ENCODE measurements around the gene MAP1LC3C.

Gene MAP1LC3C

DNA sequence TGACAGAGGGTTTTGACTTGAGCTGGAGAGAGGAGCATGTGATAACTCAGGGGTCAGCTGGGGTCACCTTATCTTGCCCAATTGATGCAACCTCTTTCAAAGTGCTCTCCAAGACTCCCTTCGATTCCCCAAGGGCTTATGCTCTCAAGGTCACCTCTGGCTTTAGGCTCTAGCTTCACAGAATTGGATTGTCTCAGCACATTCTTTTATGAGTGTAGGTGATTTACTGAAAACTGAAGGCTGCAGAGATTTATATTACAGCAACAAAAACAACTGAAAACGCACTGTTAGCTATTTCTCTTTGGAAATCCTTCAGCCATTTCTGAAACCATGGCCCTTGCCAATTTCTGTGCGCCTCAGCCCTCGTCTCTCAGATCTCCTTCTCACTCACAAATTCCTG lies 34.5 kb upstream of the MAP1LC3C start:
- peaks cover 2% of the 10 kb centered on the region for H3K27me3 ChIP-seq (ENCODE audit: insufficient read depth, poor library complexity, severe bottlenecking)

DNA sequence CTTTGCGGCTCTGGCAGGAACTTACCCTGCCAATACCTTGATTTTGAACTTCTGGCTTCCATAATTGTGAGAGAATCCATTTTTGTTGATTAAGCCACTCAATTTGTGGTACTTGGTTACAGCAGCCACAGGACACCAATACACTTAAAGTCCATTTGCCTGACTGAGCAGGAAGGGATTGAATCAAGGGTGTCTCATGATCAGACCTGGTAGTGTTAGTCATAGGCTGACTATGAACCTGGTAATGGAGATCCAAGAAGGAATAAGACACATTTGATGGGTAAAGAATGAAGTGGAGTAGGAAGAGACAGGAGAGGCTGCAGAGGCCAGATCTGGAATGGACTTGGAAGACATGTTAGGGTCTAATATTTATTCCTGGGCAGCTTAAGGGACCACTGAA lies 31.2 kb upstream of the MAP1LC3C start:
- Histone ChIP-seq H3K4me3 (replicated peaks; ENCODE audit: insufficient read depth, low read length) (no peak overlapping the region), H3K27me3 (ENCODE audit: insufficient read depth, poor library complexity, severe bottlenecking) (no peaks in the 10 kb centered on the region), H3K27ac (replicated peaks) (no peak overlapping the region)
- no peak for DNase-seq (ENCODE audit: low read depth in 1 of 2, low spot score in 1 of 2)
- TF ChIP-seq, protein P1, sequence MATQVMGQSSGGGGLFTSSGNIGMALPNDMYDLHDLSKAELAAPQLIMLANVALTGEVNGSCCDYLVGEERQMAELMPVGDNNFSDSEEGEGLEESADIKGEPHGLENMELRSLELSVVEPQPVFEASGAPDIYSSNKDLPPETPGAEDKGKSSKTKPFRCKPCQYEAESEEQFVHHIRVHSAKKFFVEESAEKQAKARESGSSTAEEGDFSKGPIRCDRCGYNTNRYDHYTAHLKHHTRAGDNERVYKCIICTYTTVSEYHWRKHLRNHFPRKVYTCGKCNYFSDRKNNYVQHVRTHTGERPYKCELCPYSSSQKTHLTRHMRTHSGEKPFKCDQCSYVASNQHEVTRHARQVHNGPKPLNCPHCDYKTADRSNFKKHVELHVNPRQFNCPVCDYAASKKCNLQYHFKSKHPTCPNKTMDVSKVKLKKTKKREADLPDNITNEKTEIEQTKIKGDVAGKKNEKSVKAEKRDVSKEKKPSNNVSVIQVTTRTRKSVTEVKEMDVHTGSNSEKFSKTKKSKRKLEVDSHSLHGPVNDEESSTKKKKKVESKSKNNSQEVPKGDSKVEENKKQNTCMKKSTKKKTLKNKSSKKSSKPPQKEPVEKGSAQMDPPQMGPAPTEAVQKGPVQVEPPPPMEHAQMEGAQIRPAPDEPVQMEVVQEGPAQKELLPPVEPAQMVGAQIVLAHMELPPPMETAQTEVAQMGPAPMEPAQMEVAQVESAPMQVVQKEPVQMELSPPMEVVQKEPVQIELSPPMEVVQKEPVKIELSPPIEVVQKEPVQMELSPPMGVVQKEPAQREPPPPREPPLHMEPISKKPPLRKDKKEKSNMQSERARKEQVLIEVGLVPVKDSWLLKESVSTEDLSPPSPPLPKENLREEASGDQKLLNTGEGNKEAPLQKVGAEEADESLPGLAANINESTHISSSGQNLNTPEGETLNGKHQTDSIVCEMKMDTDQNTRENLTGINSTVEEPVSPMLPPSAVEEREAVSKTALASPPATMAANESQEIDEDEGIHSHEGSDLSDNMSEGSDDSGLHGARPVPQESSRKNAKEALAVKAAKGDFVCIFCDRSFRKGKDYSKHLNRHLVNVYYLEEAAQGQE (IDR thresholded peaks at IDR 0.05; ENCODE audit: insufficient replicate concordance, low read depth): no peak
- no peak for TF ChIP-seq CTCF (IDR thresholded peaks at IDR 0.05; ENCODE audit: insufficient read depth, low read length)
- TF ChIP-seq SPI1 (IDR thresholded peaks at IDR 0.05; ENCODE audit: borderline replicate concordance, low read depth): no peak
- no peak for TF ChIP-seq POLR2AphosphoS5 (IDR thresholded peaks at IDR 0.05; ENCODE audit: low read depth)
- TF ChIP-seq GABPA (IDR thresholded peaks at IDR 0.05; ENCODE audit: low read depth): no peak

More for the DNA sequence above, 34.5 kb upstream of the MAP1LC3C start:
- no peak for TF ChIP-seq CTCF (IDR thresholded peaks at IDR 0.05; ENCODE audit: insufficient read depth, low read length)
- TF ChIP-seq GABPA (IDR thresholded peaks at IDR 0.05; ENCODE audit: low read depth): no peak
- TF ChIP-seq, protein P1 (IDR thresholded peaks at IDR 0.05; ENCODE audit: insufficient replicate concordance, low read depth): no peak
- TF ChIP-seq SPI1 (IDR thresholded peaks at IDR 0.05; ENCODE audit: borderline replicate concordance, low read depth): no peak
- TF ChIP-seq POLR2AphosphoS5 (IDR thresholded peaks at IDR 0.05; ENCODE audit: low read depth): no peak
- Histone ChIP-seq H3K4me3 (replicated peaks; ENCODE audit: insufficient read depth, low read length) (no peak overlapping the region), H3K27ac (replicated peaks) (no peak overlapping the region)
- DNase-seq (ENCODE audit: low read depth in 1 of 2, low spot score in 1 of 2): no peak

- Histone ChIP-seq H3K4me3 (replicated peaks; ENCODE audit: insufficient read depth, low read length) (no peak overlapping the region), H3K27ac (replicated peaks) (no peak overlapping the region), H3K27me3 (ENCODE audit: insufficient read depth, poor library complexity, severe bottlenecking) (no peaks in the 10 kb centered on the region)
- DNase-seq (ENCODE audit: low read depth in 1 of 2, low spot score in 1 of 2): no peak
- TF ChIP-seq, protein P1 (IDR thresholded peaks at IDR 0.05; ENCODE audit: insufficient replicate concordance, low read depth): no peak
- TF ChIP-seq POLR2AphosphoS5 (IDR thresholded peaks at IDR 0.05; ENCODE audit: low read depth): no peak
- TF ChIP-seq GABPA (IDR thresholded peaks at IDR 0.05; ENCODE audit: low read depth): no peak
Observed at GRCh38 chr1:242025681-242026080, 26.8 kb upstream of the MAP1LC3C start.
